BE2C (cell line): ENCODE data around the gene C9orf85.

Source experiments
- DNase-seq: peaks from one replicate; pipeline ENCODE4 v3.0.0-alpha.2; 2020
- H3K27me3 ChIP-seq: fragments of 250-450 bp; sonication (Bioruptor Pico); 2 replicates; pipeline ENCODE4 v1.5.1; 2020; ENCODE audit warnings: mild to moderate bottlenecking
- H3K36me3 ChIP-seq: fragments of 250-450 bp; sonication (Bioruptor Pico); 2 replicates; pipeline ENCODE4 v1.5.1; 2020; ENCODE audit warnings: mild to moderate bottlenecking
- H3K4me1 ChIP-seq: fragments of 250-450 bp; sonication (Bioruptor Pico); 2 replicates; pipeline ENCODE4 v1.5.1; 2020
- H3K4me3 ChIP-seq: 2 replicates; pipeline ENCODE4 v1.5.1; 2011; ENCODE audit warnings: low read depth, low read length
- H3K9me3 ChIP-seq: fragments of 250-450 bp; sonication (Bioruptor Pico); 2 replicates; pipeline ENCODE4 v1.5.1; 2020
- TF ChIP-seq, protein P1 (sequence below): IDR thresholded peaks from 2 replicates; pipeline ENCODE4 v1.5.1; 2012; ENCODE audit warnings: mild to moderate bottlenecking, low read depth, low read length

C9orf85 gene

GRCh38 chr9:71920456-71921189, 9.2 kb downstream of the C9orf85 start:
- H3K4me1 ChIP-seq = no peaks in the 10 kb centered on the region
- no peaks in the 10 kb centered on the region for H3K27me3 ChIP-seq
- H3K36me3 ChIP-seq = no peaks in the 10 kb centered on the region
- H3K9me3 ChIP-seq = no peaks in the 10 kb centered on the region
- no peak for DNase-seq
- no peak overlapping the region for H3K4me3 ChIP-seq
- TF ChIP-seq, protein P1, sequence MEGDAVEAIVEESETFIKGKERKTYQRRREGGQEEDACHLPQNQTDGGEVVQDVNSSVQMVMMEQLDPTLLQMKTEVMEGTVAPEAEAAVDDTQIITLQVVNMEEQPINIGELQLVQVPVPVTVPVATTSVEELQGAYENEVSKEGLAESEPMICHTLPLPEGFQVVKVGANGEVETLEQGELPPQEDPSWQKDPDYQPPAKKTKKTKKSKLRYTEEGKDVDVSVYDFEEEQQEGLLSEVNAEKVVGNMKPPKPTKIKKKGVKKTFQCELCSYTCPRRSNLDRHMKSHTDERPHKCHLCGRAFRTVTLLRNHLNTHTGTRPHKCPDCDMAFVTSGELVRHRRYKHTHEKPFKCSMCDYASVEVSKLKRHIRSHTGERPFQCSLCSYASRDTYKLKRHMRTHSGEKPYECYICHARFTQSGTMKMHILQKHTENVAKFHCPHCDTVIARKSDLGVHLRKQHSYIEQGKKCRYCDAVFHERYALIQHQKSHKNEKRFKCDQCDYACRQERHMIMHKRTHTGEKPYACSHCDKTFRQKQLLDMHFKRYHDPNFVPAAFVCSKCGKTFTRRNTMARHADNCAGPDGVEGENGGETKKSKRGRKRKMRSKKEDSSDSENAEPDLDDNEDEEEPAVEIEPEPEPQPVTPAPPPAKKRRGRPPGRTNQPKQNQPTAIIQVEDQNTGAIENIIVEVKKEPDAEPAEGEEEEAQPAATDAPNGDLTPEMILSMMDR = no peak

- no peaks in the 10 kb centered on the region for H3K9me3 ChIP-seq
- no peaks in the 10 kb centered on the region for H3K36me3 ChIP-seq
- no peaks in the 10 kb centered on the region for H3K27me3 ChIP-seq
- H3K4me3 ChIP-seq = no peak overlapping the region
- H3K4me1 ChIP-seq = no peaks in the 10 kb centered on the region
- DNase-seq = no peak
- TF ChIP-seq, protein P1 = no peak
These were observed 9.9 kb downstream of the C9orf85 start for GRCh38 chr9:71921190-71921814.

DNA sequence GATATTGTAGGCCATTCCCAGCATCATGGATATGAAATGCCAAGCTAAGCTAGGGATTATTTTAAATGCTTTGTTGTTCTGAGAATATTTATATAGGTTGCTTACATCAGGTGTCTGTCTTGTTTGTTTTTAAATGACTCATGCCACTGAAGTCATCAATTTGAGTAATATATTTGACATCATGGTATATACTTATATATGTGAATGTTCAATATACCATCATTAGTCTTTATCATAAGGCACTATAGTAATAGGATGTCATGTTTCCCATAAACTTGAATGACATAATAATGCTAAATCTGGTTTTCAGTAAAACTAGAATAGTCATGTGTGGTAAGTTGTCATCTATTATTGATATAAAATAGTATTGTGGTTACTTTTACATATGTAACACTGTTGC, 13.1 kb downstream of the C9orf85 start:
- Histone ChIP-seq H3K36me3 (no peaks in the 10 kb centered on the region), H3K4me1 (no peaks in the 10 kb centered on the region), H3K27me3 (no peaks in the 10 kb centered on the region), H3K4me3 (no peak overlapping the region), H3K9me3 (no peaks in the 10 kb centered on the region)
- TF ChIP-seq, protein P1 = no peak
- DNase-seq = no peak

- DNase-seq = no peak
- H3K9me3 ChIP-seq = no peaks in the 10 kb centered on the region
- no peak overlapping the region for H3K4me3 ChIP-seq
- no peaks in the 10 kb centered on the region for H3K4me1 ChIP-seq
- H3K36me3 ChIP-seq = no peaks in the 10 kb centered on the region
- no peaks in the 10 kb centered on the region for H3K27me3 ChIP-seq
- TF ChIP-seq, protein P1 = no peak
These were observed 14.4 kb downstream of the C9orf85 start for GRCh38 chr9:71925834-71926233.

GRCh38 chr9:71928376-71928775, 16.9 kb downstream of the C9orf85 start:
- H3K4me3 ChIP-seq = no peak overlapping the region
- H3K4me1 ChIP-seq = no peaks in the 10 kb centered on the region
- no peaks in the 10 kb centered on the region for H3K27me3 ChIP-seq
- DNase-seq = no peak
- TF ChIP-seq, protein P1 = no peak
- no peaks in the 10 kb centered on the region for H3K9me3 ChIP-seq
- no peaks in the 10 kb centered on the region for H3K36me3 ChIP-seq

DNA sequence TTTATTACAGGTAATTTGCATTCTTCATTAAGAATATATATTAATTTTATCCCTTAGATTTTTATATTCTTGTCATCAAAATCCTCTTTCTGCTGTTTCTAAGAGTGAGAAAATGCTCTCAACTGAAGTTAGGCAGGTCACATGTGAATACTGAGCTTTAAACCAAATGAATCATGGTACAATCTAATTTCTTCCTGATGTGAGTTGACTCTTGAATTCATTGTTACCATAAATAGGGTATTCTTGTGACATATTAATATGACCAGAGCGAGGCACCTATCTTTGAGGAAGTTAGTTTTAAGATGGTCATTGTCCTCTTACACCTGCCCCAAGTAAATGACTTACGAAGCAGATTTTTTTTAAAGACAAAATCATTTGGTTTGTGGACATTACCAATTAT, 17.4 kb downstream of the C9orf85 start:
- no peaks in the 10 kb centered on the region for H3K9me3 ChIP-seq
- no peak for DNase-seq
- no peak overlapping the region for H3K4me3 ChIP-seq
- H3K36me3 ChIP-seq = no peaks in the 10 kb centered on the region
- no peaks in the 10 kb centered on the region for H3K4me1 ChIP-seq
- TF ChIP-seq, protein P1 = no peak
- H3K27me3 ChIP-seq = no peaks in the 10 kb centered on the region
